Keratinocyte (primary cell): Measurements from ENCODE around the gene ABLIM1. TPM values are rescaled to one million over a fixed set of nuclear protein-coding genes. Genes with fewer than 3 reads are reported as not detected.

Experiments
- DNase-seq: peaks from one replicate; pipeline ENCODE4 v3.0.0-alpha.2; 2011; ENCODE audit warnings: low read depth, missing footprints, low spot score
- FAIRE-seq: peaks from 2 replicates; lab custom pipeline; 2011; peaks lifted over from hg19 to GRCh38; lab: Jason Lieb, UNC
- H2AFZ ChIP-seq: 2 replicates; pipeline ENCODE4 v1.6.0; 2012; ENCODE audit warnings: low read length, control low read depth, inconsistent platforms; ENCODE audit not compliant: control insufficient read depth
- H3K27ac ChIP-seq: 2 replicates; pipeline ENCODE4 v1.5.1; 2011; ENCODE audit warnings: low read length; ENCODE audit not compliant: control insufficient read depth, insufficient read depth
- H3K27me3 ChIP-seq: 3 replicates; pipeline ENCODE4 v1.6.0; 2011; ENCODE audit warnings: low read length; ENCODE audit not compliant: control insufficient read depth, insufficient read depth; ENCODE audit errors: extremely low read depth
- H3K36me3 ChIP-seq, 2 experiments: 2 replicates in 1 of 2; 3 replicates in 1 of 2; pipeline ENCODE4 v1.5.1; 2011; ENCODE audit warnings: low read length in 2 of 2, mild to moderate bottlenecking in 1 of 2; ENCODE audit not compliant: control insufficient read depth in 2 of 2, insufficient read depth in 2 of 2; ENCODE audit errors: extremely low read depth in 1 of 2
- H3K4me1 ChIP-seq: 3 replicates; pipeline ENCODE4 v1.5.1; 2011; ENCODE audit warnings: low read length; ENCODE audit not compliant: control insufficient read depth, insufficient read depth; ENCODE audit errors: extremely low read depth
- H3K4me2 ChIP-seq: 3 replicates; pipeline ENCODE4 v1.6.0; 2011; ENCODE audit warnings: low read depth, low read length; ENCODE audit not compliant: control insufficient read depth, insufficient read depth; ENCODE audit errors: extremely low read depth
- H3K4me3 ChIP-seq, 3 experiments: fragments of 200-600 bp in 1 of 3; sonication (generic) in 1 of 3; 2 replicates in 2 of 3; 3 replicates in 1 of 3; pipeline ENCODE4 v1.5.1; 2011 to 2016; ENCODE audit warnings: low read length in 3 of 3, mild to moderate bottlenecking in 3 of 3, control low read depth in 2 of 3, inconsistent platforms in 1 of 3, low read depth in 1 of 3, mixed read lengths in 1 of 3, mixed run types in 1 of 3, moderate library complexity in 1 of 3; ENCODE audit not compliant: control insufficient read depth in 2 of 3, insufficient read depth in 2 of 3; ENCODE audit errors: extremely low read depth in 1 of 3
- H3K79me2 ChIP-seq: 2 replicates; pipeline ENCODE4 v1.6.0; 2012; ENCODE audit warnings: low read length; ENCODE audit not compliant: control insufficient read depth, insufficient read depth
- H3K9ac ChIP-seq: 3 replicates; pipeline ENCODE4 v1.6.0; 2011; ENCODE audit warnings: low read length; ENCODE audit not compliant: control insufficient read depth, insufficient read depth; ENCODE audit errors: extremely low read depth
- H3K9me1 ChIP-seq: 3 replicates; pipeline ENCODE4 v1.6.0; 2011; ENCODE audit warnings: low read length; ENCODE audit not compliant: control insufficient read depth, insufficient read depth; ENCODE audit errors: extremely low read depth
- H3K9me3 ChIP-seq: 2 replicates; pipeline ENCODE4 v1.5.1; 2012; ENCODE audit warnings: low read depth, low read length; ENCODE audit not compliant: control insufficient read depth
- H4K20me1 ChIP-seq: 3 replicates; pipeline ENCODE4 v1.6.0; 2011; ENCODE audit warnings: low read length; ENCODE audit not compliant: control insufficient read depth, insufficient read depth; ENCODE audit errors: extremely low read depth
- EZH2 ChIP-seq: IDR thresholded peaks from one replicate; pipeline ENCODE4 v1.6.1; 2012; ENCODE audit warnings: inconsistent platforms, mild to moderate bottlenecking, low read length, moderate library complexity
- dilution Hi-C: fragments of 300-500 bp; cut with MboI; formaldehyde crosslinking; loops from one replicate; pipeline ENCODE4 v1.7.0; 2020; ENCODE audit warnings: low sequenced_read_pairs; ENCODE audit not compliant: extremely low pct_ligation_motif_present
- polyA plus RNA-seq, 5 experiments: library from polyadenylated mRNA; depleted of rRNA in 3 of 5; stranded (reverse) in 3 of 5; stranded (forward) in 1 of 5; unstranded in 1 of 5; fragments of >200 nt; gene quantifications; 1 replicate in 1 of 5; 2 replicates in 3 of 5; 3 replicates in 1 of 5; pipeline versions ENCODE4 v1.2.1 to v1.2.3, GENCODE V29; 2011 to 2012; ENCODE audit warnings: missing spikeins in 2 of 5, low read depth in 1 of 5, low replicate concordance in 1 of 5
- TF ChIP-seq, protein P1 (sequence below), 3 experiments: IDR thresholded peaks in 1 of 3; conservative IDR thresholded peaks in 1 of 3; optimal IDR thresholded peaks in 1 of 3; 2 replicates in 2 of 3; 3 replicates in 1 of 3; pipeline versions ENCODE3 to v1.5.1; 2011; ENCODE audit warnings: low read length in 3 of 3, mild to moderate bottlenecking in 3 of 3, moderate library complexity in 2 of 3, control low read depth in 1 of 3, inconsistent platforms in 1 of 3; ENCODE audit not compliant: insufficient read depth in 2 of 3; ENCODE audit errors: extremely low read depth in 1 of 3

ABLIM1 gene
- polyA plus RNA-seq, 1 donor (not counting 4 experiments of a cell fraction or from before 2014, with no cell fraction given): 55.2 TPM

DNA sequence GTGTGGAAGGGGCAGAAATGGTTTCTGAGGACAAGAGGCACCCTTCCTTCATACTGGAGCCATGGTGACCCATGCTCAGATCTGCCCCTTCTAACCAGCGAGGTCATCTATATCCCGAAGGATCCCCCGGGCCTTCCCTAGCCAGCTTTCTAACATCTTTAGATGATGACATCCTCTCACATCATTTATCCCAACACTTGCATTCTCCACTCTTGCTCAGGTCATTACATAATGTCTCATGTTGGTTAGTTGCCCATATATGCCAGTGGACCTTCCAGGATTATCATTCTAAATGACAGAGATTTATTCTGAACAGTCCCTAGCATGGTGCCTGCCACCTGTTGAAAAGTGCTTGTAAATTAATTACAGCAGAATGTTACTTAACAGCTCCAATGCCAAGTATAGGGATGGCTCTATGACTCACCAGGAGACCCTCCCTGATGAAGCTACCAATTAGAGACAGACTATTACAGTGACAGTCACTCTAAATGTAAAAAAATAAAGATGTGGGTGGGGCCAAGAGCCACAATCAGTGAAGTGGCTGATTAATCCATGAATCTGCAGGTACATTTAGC is 22.6 kb upstream of the ABLIM1 start:
- Histone ChIP-seq H3K79me2 (no peaks in the 10 kb centered on the region), H3K9me1 (no peaks in the 10 kb centered on the region), H3K36me3 (no peaks in the 10 kb centered on the region), H3K27me3 (no peaks in the 10 kb centered on the region), H3K27ac (no peak overlapping the region), H3K9me3 (no peaks in the 10 kb centered on the region), H3K4me2 (no peak overlapping the region), H3K4me1 (peaks cover 50% of the 10 kb centered on the region), H4K20me1 (no peaks in the 10 kb centered on the region), H3K4me3 (no peak overlapping the region), H2AFZ (no peak overlapping the region), H3K9ac (no peak overlapping the region)
- TF ChIP-seq, protein P1, sequence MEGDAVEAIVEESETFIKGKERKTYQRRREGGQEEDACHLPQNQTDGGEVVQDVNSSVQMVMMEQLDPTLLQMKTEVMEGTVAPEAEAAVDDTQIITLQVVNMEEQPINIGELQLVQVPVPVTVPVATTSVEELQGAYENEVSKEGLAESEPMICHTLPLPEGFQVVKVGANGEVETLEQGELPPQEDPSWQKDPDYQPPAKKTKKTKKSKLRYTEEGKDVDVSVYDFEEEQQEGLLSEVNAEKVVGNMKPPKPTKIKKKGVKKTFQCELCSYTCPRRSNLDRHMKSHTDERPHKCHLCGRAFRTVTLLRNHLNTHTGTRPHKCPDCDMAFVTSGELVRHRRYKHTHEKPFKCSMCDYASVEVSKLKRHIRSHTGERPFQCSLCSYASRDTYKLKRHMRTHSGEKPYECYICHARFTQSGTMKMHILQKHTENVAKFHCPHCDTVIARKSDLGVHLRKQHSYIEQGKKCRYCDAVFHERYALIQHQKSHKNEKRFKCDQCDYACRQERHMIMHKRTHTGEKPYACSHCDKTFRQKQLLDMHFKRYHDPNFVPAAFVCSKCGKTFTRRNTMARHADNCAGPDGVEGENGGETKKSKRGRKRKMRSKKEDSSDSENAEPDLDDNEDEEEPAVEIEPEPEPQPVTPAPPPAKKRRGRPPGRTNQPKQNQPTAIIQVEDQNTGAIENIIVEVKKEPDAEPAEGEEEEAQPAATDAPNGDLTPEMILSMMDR (optimal IDR thresholded peaks at IDR 0.05 in 1 of 3, IDR thresholded peaks at IDR 0.05 in 1 of 3, conservative IDR thresholded peaks at IDR 0.05 in 1 of 3; ENCODE audit: extremely low read depth in 1 of 3, insufficient read depth in 2 of 3, low read length in 3 of 3): no peak
- TF ChIP-seq EZH2: no peak
- no peak for FAIRE-seq
- no peak for DNase-seq
- dilution Hi-C loops: no loop called here

DNA sequence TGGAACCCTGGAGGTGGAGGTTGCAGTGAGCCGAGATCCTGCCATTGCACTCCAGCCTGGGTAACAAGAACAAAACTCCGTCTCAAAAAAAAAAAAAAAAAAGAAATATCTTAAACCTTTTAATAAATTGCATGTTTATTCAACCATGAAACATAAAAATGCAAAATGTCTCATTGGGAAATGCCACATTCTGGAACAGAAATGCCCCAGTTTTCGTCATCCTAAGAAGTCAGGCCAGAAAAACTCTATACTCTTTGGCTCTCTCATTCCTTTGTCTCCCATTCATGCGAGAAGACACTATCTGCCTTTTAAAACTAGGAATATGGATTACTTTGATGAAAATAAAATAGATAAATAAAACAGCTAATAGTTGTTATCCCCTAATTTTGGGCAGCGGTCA is 21.5 kb upstream of the ABLIM1 start:
- TF ChIP-seq, protein P1 (optimal IDR thresholded peaks at IDR 0.05 in 1 of 3, IDR thresholded peaks at IDR 0.05 in 1 of 3, conservative IDR thresholded peaks at IDR 0.05 in 1 of 3; ENCODE audit: extremely low read depth in 1 of 3, insufficient read depth in 2 of 3, low read length in 3 of 3): no peak
- TF ChIP-seq EZH2: no peak
- H3K36me3 ChIP-seq: no peaks in the 10 kb centered on the region
- H3K4me3 ChIP-seq: no peak overlapping the region
- H3K79me2 ChIP-seq: no peaks in the 10 kb centered on the region
- no peaks in the 10 kb centered on the region for H3K27me3 ChIP-seq
- H3K9me3 ChIP-seq: no peaks in the 10 kb centered on the region
- dilution Hi-C loops: no loop called here
- H3K27ac ChIP-seq: no peak overlapping the region
- FAIRE-seq (no peak), DNase-seq (no peak)
- no peaks in the 10 kb centered on the region for H3K9me1 ChIP-seq
- no peak overlapping the region for H2AFZ ChIP-seq
- H4K20me1 ChIP-seq: no peaks in the 10 kb centered on the region
- H3K9ac ChIP-seq: no peak overlapping the region
- no peak overlapping the region for H3K4me2 ChIP-seq
- H3K4me1 ChIP-seq: peaks cover 40% of the 10 kb centered on the region
